H1 (cell line): ENCODE results near the gene GSTM2. TPM values are rescaled to one million over a fixed set of nuclear protein-coding genes. Genes with fewer than 3 reads are reported as not detected.

ENCODE experiments used
- CTCF ChIA-PET: fragments of 300-600 bp; sonication (Branson Sonifier 250); formaldehyde crosslinking; loops from one replicate; lab custom pipeline; 2021; ENCODE audit not compliant: partially characterized antibody; lab: Charles Lee
- POLR2A ChIA-PET: fragments of 300-600 bp; sonication (Branson Sonifier 250); formaldehyde crosslinking; loops from one replicate; lab custom pipeline; 2021; ENCODE audit warnings: inconsistent platforms; ENCODE audit not compliant: partially characterized antibody; lab: Charles Lee
- DNase-seq, 2 experiments: peaks; one replicate each; pipeline versions ENCODE4 v3.0.0 to v3.0.0-alpha.2; 2010 to 2022; ENCODE audit warnings: low spot score in 2 of 2, low read depth in 1 of 2, mixed read lengths in 1 of 2
- FAIRE-seq: peaks from 2 replicates; lab custom pipeline; 2011; peaks lifted over from hg19 to GRCh38; lab: Jason Lieb, UNC
- H2AFZ ChIP-seq: 2 replicates; pipeline ENCODE4 v1.8.1; 2012; ENCODE audit warnings: low read length, inconsistent platforms
- H2AK5ac ChIP-seq: 2 replicates; pipeline ENCODE4 v1.6.1; 2013; ENCODE audit warnings: low read depth, low read length
- H2BK120ac ChIP-seq: replicated peaks from 2 replicates; pipeline ENCODE3; 2013; ENCODE audit warnings: low read depth, low read length, inconsistent platforms
- H2BK12ac ChIP-seq: 2 replicates; pipeline ENCODE4 v1.6.1; 2013; ENCODE audit warnings: low read depth, low read length
- H2BK15ac ChIP-seq: 2 replicates; pipeline ENCODE4 v1.6.1; 2013; ENCODE audit warnings: low read length
- H2BK20ac ChIP-seq: 2 replicates; pipeline ENCODE4 v1.6.1; 2013; ENCODE audit warnings: low read length
- H2BK5ac ChIP-seq: 2 replicates; pipeline ENCODE4 v1.6.1; 2013; ENCODE audit warnings: low read depth, low read length
- H3K14ac ChIP-seq: 2 replicates; pipeline ENCODE4 v1.6.1; 2013; ENCODE audit warnings: inconsistent platforms; ENCODE audit not compliant: insufficient read length
- H3K18ac ChIP-seq: 2 replicates; pipeline ENCODE4 v1.6.1; 2013; ENCODE audit warnings: low read length; ENCODE audit errors: extremely low read depth
- H3K23ac ChIP-seq: 2 replicates; pipeline ENCODE4 v1.6.1; 2013; ENCODE audit warnings: inconsistent platforms; ENCODE audit not compliant: insufficient read length
- H3K23me2 ChIP-seq: 2 replicates; pipeline ENCODE4 v1.6.1; 2013; ENCODE audit warnings: low read depth, low read length
- H3K27ac ChIP-seq: 2 replicates; pipeline ENCODE4 v1.6.1; 2011; ENCODE audit warnings: low read depth, low read length, inconsistent platforms
- H3K27me3 ChIP-seq, 4 experiments: replicated peaks in 1 of 4; 1 replicate in 1 of 4; 2 replicates in 3 of 4; pipeline versions ENCODE4 v1.6.1 to v1.8.1; 2011 to 2013; ENCODE audit warnings: low read length in 3 of 4, mild to moderate bottlenecking in 3 of 4, inconsistent platforms in 2 of 4, mixed read lengths in 2 of 4, moderate library complexity in 1 of 4; ENCODE audit not compliant: control insufficient read depth in 3 of 4, insufficient read depth in 3 of 4; ENCODE audit errors: extremely low read depth in 1 of 4
- H3K36me3 ChIP-seq, 4 experiments: 2 replicates each; pipeline versions ENCODE4 v1.6.1 to v1.8.1; 2011 to 2013; ENCODE audit warnings: mild to moderate bottlenecking in 4 of 4, low read length in 3 of 4, moderate library complexity in 2 of 4, control low read depth in 1 of 4, inconsistent platforms in 1 of 4; ENCODE audit not compliant: insufficient read depth in 4 of 4, control insufficient read depth in 2 of 4
- H3K4ac ChIP-seq: replicated peaks from 2 replicates; pipeline ENCODE3; 2013; ENCODE audit warnings: low read length, low read depth, mixed read lengths, inconsistent platforms; ENCODE audit not compliant: insufficient read length
- H3K4me1 ChIP-seq, 4 experiments: replicated peaks in 1 of 4; 1 replicate in 1 of 4; 2 replicates in 3 of 4; pipeline versions ENCODE4 v1.6.1 to v1.8.1; 2011 to 2013; ENCODE audit warnings: low read length in 3 of 4, inconsistent platforms in 2 of 4, mixed read lengths in 1 of 4; ENCODE audit not compliant: insufficient read depth in 4 of 4, control insufficient read depth in 3 of 4
- H3K4me2 ChIP-seq, 2 experiments: 2 replicates each; pipeline versions ENCODE4 v1.6.1 to v1.8.1; 2011 to 2013; ENCODE audit warnings: low read depth in 2 of 2, low read length in 2 of 2, control low read depth in 1 of 2, inconsistent platforms in 1 of 2, mild to moderate bottlenecking in 1 of 2; ENCODE audit not compliant: insufficient read depth in 1 of 2
- H3K4me3 ChIP-seq, 4 experiments: fragments of 200-600, 300-600 bp in 1 of 4; sonication (generic), shearing (Covaris generic), sonication (Bioruptor Twin) in 1 of 4; 2 replicates each; pipeline versions ENCODE4 v1.5.1 to v1.8.1; 2011 to 2016; ENCODE audit warnings: low read length in 4 of 4, low read depth in 3 of 4, control low read depth in 2 of 4, inconsistent platforms in 2 of 4, mild to moderate bottlenecking in 2 of 4, mixed read lengths in 1 of 4, moderate library complexity in 1 of 4; ENCODE audit not compliant: insufficient read depth in 2 of 4; ENCODE audit errors: extremely low read depth in 1 of 4
- H3K56ac ChIP-seq: replicated peaks from 2 replicates; pipeline ENCODE3; 2013; ENCODE audit warnings: low read depth, mild to moderate bottlenecking, mixed read lengths, low read length, inconsistent platforms; ENCODE audit not compliant: insufficient read length
- H3K79me1 ChIP-seq: 2 replicates; pipeline ENCODE4 v1.6.1; 2013; ENCODE audit warnings: low read depth, low read length, control low read depth
- H3K79me2 ChIP-seq, 2 experiments: 2 replicates each; pipeline versions ENCODE4 v1.6.1 to v1.8.1; 2012 to 2013; ENCODE audit warnings: low read length in 2 of 2, mild to moderate bottlenecking in 2 of 2, inconsistent platforms in 1 of 2; ENCODE audit not compliant: insufficient read depth in 2 of 2, control insufficient read depth in 1 of 2
- H3K9ac ChIP-seq, 4 experiments: replicated peaks in 1 of 4; 1 replicate in 1 of 4; 2 replicates in 3 of 4; pipeline versions ENCODE4 v1.6.1 to v1.8.1; 2011 to 2013; ENCODE audit warnings: low read depth in 3 of 4, low read length in 3 of 4, control low read depth in 2 of 4, mild to moderate bottlenecking in 2 of 4, moderate library complexity in 2 of 4, inconsistent platforms in 1 of 4; ENCODE audit errors: extremely low read depth in 1 of 4
- H3K9me3 ChIP-seq, 2 experiments: 2 replicates each; pipeline versions ENCODE4 v1.6.1 to v1.8.1; 2012 to 2013; ENCODE audit warnings: mild to moderate bottlenecking in 2 of 2, moderate library complexity in 2 of 2, control low read depth in 1 of 2, inconsistent platforms in 1 of 2, low read depth in 1 of 2, low read length in 1 of 2, mixed read lengths in 1 of 2; ENCODE audit not compliant: insufficient read depth in 2 of 2
- H4K20me1 ChIP-seq, 2 experiments: replicated peaks in 1 of 2; 2 replicates each; pipeline versions ENCODE3 to v1.8.1; 2011 to 2013; ENCODE audit warnings: inconsistent platforms in 2 of 2, low read length in 2 of 2, mild to moderate bottlenecking in 1 of 2; ENCODE audit not compliant: insufficient read depth in 2 of 2, control insufficient read depth in 1 of 2
- H4K5ac ChIP-seq: 2 replicates; pipeline ENCODE4 v1.6.1; 2013; ENCODE audit warnings: low read length, low read depth, mixed read lengths, inconsistent platforms; ENCODE audit not compliant: insufficient read length
- H4K8ac ChIP-seq: 2 replicates; pipeline ENCODE4 v1.8.0; 2013; ENCODE audit warnings: mild to moderate bottlenecking, moderate library complexity, low read length, inconsistent platforms; ENCODE audit not compliant: insufficient read depth; ENCODE audit errors: extremely low read depth
- H4K91ac ChIP-seq: replicated peaks from 2 replicates; pipeline ENCODE3; 2013; ENCODE audit warnings: low read length, mixed read lengths, inconsistent platforms; ENCODE audit not compliant: insufficient read length
- BACH1 ChIP-seq: IDR thresholded peaks from 2 replicates; pipeline ENCODE4 v1.6.1; 2012; ENCODE audit warnings: low read length, improper control_type of control experiment
- CHD1 ChIP-seq: IDR thresholded peaks from 2 replicates; pipeline ENCODE4 v1.6.1; 2012; ENCODE audit warnings: low read depth, low read length, improper control_type of control experiment
- GTF2F1 ChIP-seq: IDR thresholded peaks from 2 replicates; pipeline ENCODE4 v1.6.1; 2012; ENCODE audit warnings: low read depth, low read length, improper control_type of control experiment, borderline replicate concordance
- MAFK ChIP-seq: IDR thresholded peaks from 2 replicates; pipeline ENCODE4 v1.6.1; 2012; ENCODE audit warnings: low read depth, mild to moderate bottlenecking, improper control_type of control experiment, low read length
- WGBS, 2 experiments: shearing (Covaris generic) in 1 of 2; methylation state at CpG; one replicate each; pipeline versions ENCODE4 v1.1.6 to v1.1.7; 2013 to 2015; ENCODE audit warnings: low lambda C conversion rate in 2 of 2, mixed read lengths in 2 of 2, inconsistent platforms in 1 of 2, low coverage in 1 of 2, missing lambda C conversion rate in 1 of 2; ENCODE audit not compliant: insufficient replicate concordance in 2 of 2, insufficient coverage in 1 of 2, insufficient read length in 1 of 2; ENCODE audit errors: extremely low coverage in 1 of 2, missing lambda C conversion rate in 1 of 2; 5-methylcytosine and 5-hydroxymethylcytosine counted together
- polyA plus RNA-seq, 7 experiments: library from polyadenylated mRNA; depleted of rRNA in 3 of 7; stranded (reverse) in 5 of 7; unstranded in 2 of 7; fragments of >200 nt in 5 of 7; fragments of 200-250 nt in 2 of 7; gene quantifications; 1 replicate in 5 of 7; 2 replicates in 1 of 7; 4 replicates in 1 of 7; pipeline versions ENCODE4 v1.2.1 to v1.2.3, GENCODE V29; 2011 to 2013; ENCODE audit warnings: missing spikeins in 2 of 7, mixed read lengths in 2 of 7
- total RNA-seq: library from RNA; stranded (reverse); fragmentation: NEBNext Ultra II Directional; extraction: Animal tissue kit (Norgen Biotek cat#: 25700); gene quantifications from 2 replicates; pipeline ENCODE4 v1.2.1, GENCODE V29; 2021

Gene GSTM2
- total and polyA plus RNA-seq, 2 of the 8 experiments (the other 6 are each of a cell fraction or from before 2014, with no cell fraction given), result 9.6 to 23.1 TPM

- no peaks in the 10 kb centered on the region for H3K9me3 ChIP-seq
- H2AFZ ChIP-seq, result 0 out of 2 replicates have a peak overlapping the region, but pooled peaks have one; percentile 83
- peak; percentile 74; the same call in 1 of the 2 replicates for TF ChIP-seq MAFK
- no peak for TF ChIP-seq CHD1
- 0 out of 2 replicates have a peak, but pooled peaks have one; percentile 51 for TF ChIP-seq BACH1
- no peak for TF ChIP-seq GTF2F1
- H3K4ac ChIP-seq, result no peak overlapping the region
- no peak overlapping the region for H4K8ac ChIP-seq
- H3K18ac ChIP-seq, result peak overlapping the region; percentile 60
- H2BK12ac ChIP-seq, result peak overlapping the region; percentile 87; the same call in 1 of the 2 replicates
- H3K27ac ChIP-seq, result no peak overlapping the region
- H3K23me2 ChIP-seq, result no peaks in the 10 kb centered on the region
- ChIA-PET POLR2A (interaction anchor here (1.2 to 4.5 kb wide), 4 partner anchors 16 to 90 kb away, joined by 3 to 18 read pairs (median 3); partner anchors contain the start of genes GNAI3 and GSTM1), CTCF (interaction anchor here (0.8 to 10.7 kb wide), 21 partner anchors 11 to 343 kb away, joined by 3 to 293 read pairs (median 4); partner anchors contain the start of genes GNAI3, GSTM1 and GSTM4)
- H3K4me1 ChIP-seq, result peaks cover 5 to 8% (median 6%) of the 10 kb centered on the region in 4 experiments; a peak in 6 of 7 replicates
- no peaks in the 10 kb centered on the region for H3K79me1 ChIP-seq
- H4K5ac ChIP-seq, result peak overlapping the region; percentile 48
- H3K79me2 ChIP-seq, result no peaks in the 10 kb centered on the region
- peak overlapping the region; percentile 30; the same call in 1 of the 2 replicates for H2AK5ac ChIP-seq
- DNase-seq (peak in 1 of 2 experiments; percentile 53), FAIRE-seq (no peak)
- no peaks in the 10 kb centered on the region; a peak in 1 of 7 replicates for H3K27me3 ChIP-seq
- no peaks in the 10 kb centered on the region; a peak in 2 of 8 replicates for H3K36me3 ChIP-seq
- H2BK120ac ChIP-seq, result no peak overlapping the region
- H4K91ac ChIP-seq, result peak overlapping the region; percentile 70
- H3K4me3 ChIP-seq, result no peak overlapping the region; a peak in 1 of 8 replicates
- WGBS, 2 experiments, result 76% methylated on average over 9 of the region's 9 CpGs; no CpG with 5 or more reads in 1 of the 2 experiments
- H2BK5ac ChIP-seq, result peak overlapping the region; percentile 71
- peak overlapping the region; percentile 66 for H2BK20ac ChIP-seq
- no peak overlapping the region for H3K23ac ChIP-seq
- no peak overlapping the region for H2BK15ac ChIP-seq
- H3K56ac ChIP-seq, result no peak overlapping the region
- peak overlapping the region; percentile 15 to 35; a peak in 2 of 4 replicates for H3K4me2 ChIP-seq
- no peak overlapping the region; a peak in 2 of 7 replicates for H3K9ac ChIP-seq
- peaks cover 0 to 2% of the 10 kb centered on the region in 2 experiments for H4K20me1 ChIP-seq
- no peak overlapping the region for H3K14ac ChIP-seq
These were observed 31.5 kb upstream of the GSTM2 start for GRCh38 chr1:109636201-109636952.
